ENCODE results near the gene LIMD2.

The LIMD2 gene

DNA sequence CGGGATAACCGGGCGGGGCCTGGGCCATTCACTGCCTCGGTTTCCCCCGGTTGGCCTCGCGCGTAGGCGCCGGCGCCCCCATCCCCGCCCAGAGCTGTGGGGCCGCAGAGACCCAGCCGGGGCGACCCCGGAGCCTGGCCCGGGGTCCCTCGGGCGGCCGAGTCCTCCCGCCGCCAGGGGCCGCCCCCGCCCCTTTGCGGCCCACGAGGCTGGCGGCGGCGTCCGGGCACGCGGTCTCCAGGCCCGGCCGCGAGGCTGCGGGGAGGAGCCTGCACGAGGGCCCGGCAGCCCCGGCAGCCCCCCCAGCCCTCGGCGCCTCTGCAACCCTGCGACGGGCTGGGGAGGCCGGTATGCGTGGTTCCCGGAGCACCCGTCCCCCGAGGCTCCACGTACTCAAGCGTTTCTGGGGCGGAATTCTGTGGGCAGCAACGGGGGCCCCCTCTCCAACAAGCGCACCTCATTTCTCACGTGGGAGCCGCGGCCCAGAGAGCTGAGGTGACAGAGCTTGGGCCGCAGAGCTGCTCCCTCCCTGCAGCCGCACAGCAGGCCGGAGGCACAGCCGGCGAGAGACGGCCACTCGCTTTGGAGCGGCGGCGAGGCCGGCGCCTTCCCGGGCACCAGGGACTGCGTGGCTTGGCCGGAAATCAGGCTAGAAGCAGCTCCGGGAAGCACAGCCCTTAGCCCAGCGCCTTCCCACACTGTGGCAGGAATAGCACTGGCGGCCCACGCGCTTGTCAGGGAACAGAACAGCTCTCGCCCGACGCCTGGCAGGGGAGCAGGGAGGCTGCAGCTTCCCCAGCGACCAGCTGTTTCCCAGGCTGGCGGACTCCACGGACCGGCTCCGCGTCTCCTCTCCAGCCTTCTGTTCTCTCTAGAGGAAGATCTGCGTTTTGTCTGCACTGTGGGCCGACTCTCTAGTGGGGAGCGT, 867 bp upstream of the LIMD2 start:
- peak; percentile 79 for DNase-seq

DNA sequence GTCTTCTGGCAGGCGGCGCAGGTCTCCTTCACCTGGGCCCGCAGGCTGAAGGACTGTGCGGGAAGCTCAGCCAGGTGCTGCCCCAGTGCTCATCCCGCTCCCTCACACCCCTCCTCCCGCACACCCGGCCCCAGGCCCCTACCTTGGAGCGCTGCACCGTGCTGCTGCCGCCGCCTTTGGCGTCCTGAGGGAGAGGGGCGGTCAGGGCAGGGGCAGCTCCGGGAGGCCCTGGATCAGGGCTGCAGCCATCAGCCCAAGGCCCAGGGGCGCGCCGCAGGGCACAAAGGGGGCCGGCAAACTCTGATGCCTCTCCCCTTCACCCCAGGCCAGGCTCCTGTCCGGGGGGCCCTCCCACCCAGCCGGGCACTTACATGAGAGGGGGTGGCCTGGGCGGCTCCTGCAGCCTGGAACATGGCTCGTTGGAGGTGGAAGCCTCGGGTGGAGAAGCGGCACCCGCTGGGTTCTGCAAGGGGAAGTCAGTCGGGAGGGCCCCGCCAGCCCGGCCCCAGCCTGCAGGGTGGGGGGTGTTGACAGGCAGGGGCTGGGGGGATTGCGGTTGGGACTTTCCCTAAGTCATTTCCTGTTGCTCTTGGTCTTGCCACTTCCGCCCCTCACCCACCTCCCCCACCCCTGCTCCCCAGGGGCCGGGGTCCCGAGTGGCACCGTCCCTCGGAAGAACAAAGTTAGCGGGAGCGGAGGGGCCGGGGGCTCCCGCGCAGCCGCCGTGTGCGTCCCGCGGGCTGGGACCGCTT, 863 bp downstream of the LIMD2 start:
- peak; percentile 71 for DNase-seq

GRCh38 chr17:63698381-63698885, 1.5 kb downstream of the LIMD2 start:
- no peak for DNase-seq

DNA sequence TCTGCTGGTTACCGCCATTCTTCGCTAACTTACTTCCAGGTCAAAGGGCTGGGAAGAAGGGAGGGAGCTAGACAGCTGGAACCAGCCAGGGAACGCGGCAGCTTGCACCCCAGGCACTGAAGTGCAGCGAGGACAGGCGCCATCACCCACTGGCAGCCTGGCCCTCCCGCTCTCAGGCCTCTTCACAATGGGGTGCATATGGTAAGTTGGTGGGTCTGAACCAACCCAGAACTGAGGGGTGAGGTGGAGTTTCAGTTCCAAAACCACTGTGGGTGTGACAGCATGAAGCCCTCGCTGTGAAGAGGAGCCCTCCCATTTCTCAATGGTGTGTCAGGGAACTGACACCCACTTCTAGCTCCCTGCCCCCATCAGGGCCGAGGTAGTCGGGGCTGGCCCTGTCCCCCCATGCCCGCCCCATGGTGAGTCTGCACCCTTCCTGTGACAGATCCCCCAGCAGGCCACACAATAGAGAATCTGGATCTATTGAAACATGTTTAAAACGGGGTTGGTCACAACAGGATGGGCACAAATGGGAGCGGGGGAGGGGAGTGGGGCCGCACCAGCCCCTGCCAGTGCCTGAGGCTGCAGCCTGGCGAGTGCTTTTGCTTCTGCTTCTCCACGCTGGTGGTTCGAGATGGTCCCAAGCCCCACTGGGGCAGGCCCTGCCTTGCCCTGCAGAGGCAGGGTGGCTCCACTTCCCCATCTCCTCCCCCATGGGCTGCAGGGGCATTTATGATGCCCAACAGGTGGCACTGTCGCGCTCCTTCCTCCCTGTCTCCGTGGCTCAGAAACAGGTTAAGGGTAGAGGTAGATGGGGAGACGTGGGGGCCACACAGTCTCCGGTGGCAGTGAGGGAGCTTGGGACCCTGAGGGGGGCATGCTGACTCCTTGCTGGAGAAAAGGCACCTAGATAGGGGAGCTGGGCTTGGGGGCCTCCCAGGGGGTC, 2.3 kb downstream of the LIMD2 start:
- no peak for DNase-seq

- no peak for DNase-seq
Measured at GRCh38 chr17:63696381-63696961, 3.5 kb downstream of the LIMD2 start.

DNA sequence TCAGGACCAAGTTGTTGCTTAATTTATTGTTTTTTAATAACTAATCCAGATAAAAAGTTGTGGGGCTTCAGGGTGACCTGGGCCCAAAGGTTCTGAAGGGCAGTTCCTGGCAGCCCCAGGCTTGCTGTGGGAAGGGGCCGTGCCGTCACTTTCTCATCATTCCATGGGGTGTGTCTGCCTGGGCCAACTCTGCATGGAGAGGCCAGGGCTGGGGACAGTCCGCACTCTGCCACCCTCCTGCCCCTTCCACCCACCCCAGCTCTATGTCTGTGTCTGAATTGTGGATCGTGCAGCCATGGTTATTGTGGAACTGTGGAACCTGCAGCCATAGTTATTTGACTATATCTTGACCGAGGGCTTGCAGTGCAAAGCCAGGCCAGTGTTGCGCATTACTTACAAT, 4.0 kb downstream of the LIMD2 start:
- no peak for DNase-seq

DNA sequence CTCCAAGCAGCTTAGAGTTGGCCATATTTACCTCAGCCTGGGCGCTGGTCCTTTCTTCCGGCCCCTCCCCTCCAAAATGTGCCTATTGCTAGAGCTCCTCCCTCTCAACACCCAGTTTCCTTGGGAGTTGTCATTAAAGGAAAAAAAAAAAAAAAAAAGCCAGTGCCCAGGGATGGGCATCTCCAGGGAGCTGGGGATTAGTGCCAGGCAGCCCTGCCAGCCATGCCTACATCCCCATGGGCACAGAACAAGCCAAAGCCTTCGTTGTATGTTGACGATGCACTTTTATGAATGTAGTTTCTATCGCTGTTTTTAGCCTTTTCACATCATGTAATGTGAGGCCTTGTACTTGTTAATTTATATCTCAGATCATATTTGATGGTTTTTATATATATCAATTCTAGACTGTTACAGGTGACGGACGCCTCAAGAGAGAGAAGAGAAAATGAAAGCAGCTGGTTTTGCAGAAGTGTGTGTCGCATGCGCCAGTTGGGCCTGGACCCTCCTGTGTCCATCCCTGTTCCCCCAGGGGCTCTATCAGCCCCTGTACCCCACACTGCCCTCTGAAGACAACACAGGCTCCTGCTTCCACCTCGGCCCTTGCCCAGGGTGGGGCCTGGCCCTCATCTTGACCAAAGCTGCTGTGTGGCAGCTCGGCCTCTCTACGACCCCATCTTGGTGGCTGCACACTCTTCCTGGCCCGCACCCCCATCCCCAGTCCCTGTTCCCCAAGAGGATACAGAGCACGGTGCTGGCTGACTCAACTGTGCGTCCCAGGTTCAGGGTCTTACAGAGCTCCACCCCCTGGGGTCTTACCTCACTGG, 4.8 kb downstream of the LIMD2 start:
- no peak for DNase-seq

DNA sequence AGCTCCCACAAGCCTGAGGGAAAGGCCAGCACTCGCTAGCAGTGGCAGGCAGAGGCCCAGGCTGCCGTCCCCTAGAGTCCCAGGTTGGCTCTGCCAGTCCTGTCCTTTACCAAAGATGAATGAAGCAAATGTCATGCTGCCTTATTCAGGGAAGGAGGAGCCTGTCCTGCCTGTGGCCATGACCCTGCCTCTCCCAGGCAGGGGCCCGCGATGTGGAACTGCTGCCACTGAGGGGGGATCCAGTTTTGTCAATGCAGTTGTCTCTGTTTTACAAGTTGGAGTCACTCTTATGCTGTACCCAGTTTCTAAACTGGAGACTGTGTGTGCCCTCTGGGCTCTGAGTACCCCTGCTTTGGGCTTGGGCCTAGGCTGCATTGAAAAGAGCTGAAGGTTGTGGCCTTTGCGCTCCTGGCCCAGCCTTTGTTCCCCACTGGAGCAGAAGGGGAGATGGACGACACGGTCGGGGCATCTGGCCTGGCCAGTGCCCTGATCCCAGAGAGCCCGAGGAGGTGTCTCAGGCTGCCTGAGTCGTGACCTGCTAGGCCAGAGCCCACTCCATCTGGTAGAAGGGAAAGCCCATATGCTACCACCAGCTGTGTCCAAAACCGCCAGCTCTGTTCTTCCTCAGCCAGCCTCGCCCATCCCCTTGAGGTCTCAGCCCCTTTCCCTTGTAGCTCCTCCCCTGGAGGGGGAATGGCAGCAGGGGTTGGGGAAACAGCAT, 5.5 kb downstream of the LIMD2 start:
- no peak for DNase-seq

DNA sequence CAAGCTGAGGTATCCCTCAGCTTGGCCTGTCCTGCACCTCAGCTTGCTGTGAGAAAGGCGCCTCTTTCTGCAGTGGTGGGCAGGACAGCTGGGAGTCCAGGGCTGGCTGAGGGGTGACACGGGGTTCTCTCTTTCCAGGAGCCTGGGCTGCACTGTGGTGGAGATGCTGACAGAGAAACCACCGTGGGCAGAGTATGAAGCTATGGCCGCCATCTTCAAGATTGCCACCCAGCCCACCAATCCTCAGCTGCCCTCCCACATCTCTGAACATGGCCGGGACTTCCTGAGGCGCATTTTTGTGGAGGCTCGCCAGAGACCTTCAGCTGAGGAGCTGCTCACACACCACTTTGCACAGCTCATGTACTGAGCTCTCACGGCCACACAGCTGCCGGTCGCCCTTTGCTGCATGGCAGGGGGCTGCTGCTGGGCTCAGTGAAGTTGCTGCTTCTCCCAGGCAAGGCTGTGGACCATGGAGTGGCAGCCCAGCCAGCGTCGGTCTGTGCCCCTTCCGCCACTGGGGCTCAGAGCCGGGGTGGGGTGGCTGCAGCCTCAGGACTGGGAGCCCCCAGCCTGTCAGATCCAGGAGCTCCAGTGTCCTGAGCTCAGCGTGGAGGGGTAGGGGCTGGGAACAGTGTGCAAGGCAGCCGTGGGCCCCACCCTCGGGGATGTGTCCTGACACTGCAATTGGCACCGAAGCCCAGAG, 6.4 kb downstream of the LIMD2 start:
- DNase-seq, result no peak

DNA sequence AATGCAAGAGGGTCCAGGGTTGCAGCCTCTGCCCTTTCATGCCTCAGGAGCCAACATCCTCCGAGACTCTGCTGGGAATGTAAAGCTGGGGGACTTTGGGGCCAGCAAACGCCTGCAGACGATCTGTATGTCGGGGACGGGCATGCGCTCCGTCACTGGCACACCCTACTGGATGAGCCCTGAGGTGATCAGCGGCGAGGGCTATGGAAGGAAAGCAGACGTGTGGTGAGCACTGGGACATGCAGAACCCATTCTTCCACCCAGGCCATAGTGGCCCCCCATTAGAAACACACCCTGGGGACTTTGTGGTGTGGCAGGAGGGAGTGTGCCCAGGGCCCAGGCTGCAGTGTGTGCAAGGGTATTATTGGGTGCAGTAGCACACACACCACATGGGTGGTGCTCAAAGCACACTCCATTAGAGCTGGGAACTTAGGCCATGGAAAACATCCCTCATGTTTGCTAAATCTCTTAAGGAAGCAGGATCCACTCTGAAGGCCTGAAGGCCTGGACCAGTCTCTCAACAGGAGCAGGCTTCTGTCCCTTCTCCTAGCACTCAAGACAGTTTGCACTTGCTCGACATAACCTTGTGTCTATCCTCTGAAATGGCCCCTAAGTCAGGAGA, 7.6 kb downstream of the LIMD2 start:
- no peak for DNase-seq

DNA sequence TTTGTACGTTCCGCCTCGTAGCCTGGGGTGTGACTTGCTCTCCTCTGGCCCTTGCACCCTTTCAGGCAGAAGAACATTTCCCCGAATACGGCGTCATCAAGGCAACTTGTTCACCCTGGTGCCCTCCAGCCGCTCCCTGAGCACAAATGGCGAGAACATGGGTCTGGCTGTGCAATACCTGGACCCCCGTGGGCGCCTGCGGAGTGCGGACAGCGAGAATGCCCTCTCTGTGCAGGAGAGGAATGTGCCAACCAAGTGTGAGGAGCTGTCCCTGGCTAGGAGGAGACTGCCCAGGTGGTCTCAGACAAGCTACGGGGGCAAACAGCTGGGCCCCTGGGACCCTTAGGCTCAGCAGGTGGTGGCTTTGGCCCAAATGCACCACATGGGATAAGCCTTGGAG, 10.4 kb downstream of the LIMD2 start:
- no peak for DNase-seq

GRCh38 chr17:63688396-63689020, 11.4 kb downstream of the LIMD2 start:
- no peak for DNase-seq

- no peak for DNase-seq
Measured at GRCh38 chr17:63686138-63686685, 13.7 kb downstream of the LIMD2 start.

DNA sequence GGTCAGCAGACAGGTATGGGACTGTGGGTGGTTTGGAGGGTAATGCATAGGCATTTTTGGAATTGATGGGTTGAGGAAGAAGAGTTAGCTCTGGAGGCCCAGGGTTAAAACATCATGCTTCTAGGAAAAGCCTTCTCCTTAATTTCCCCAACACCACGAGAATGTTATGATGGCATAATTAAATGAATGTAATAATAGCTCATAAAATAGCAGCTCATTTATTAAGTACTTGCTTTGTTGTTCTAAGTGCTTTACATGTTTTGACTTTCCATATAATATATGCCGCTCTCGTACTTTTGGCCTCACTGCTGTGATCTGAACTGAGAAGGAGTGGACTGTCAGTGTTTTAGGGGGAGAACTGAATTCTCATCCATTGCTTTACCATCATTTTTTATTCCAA, 14.3 kb downstream of the LIMD2 start:
- DNase-seq, result no peak

DNA sequence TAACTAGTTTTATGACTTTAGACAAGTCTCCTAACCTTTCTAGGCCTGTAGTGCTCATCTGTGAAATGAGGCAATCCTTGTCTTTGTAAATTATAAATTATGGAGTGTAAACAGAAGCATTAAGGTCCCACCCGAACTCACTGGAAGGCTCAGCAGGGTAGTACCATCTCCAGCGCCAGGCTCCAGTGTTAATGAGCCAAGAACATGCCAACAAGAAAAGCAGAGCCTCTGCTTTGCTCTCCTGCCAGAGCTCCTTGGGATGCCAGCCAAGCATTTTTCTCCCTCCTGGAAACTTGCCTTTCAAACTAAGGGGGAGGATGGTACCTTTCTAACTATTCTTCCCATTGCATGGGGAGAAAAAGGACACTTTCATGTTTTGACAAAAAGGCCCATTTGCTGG, 14.9 kb downstream of the LIMD2 start:
- DNase-seq, result no peak

DNA sequence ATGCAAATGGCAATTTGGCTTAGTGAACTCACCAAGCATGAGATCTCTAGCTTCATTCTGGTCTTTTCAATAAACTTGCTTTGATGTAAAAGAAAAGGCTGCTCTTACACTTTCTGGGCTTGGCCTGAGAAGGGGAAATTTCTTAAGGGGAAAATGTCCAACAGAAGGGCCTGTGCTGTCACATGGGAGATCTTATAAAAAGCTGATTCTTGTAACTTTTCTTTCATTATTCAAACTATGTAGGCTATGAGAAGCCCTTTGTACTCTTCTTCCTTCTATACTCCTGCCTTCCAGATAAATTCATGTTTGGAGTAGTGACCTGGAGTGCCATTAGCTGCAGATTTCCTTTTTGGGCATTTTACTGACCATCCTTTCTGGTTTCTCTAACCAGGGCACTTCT, 16.9 kb downstream of the LIMD2 start:
- DNase-seq, result no peak

DNA sequence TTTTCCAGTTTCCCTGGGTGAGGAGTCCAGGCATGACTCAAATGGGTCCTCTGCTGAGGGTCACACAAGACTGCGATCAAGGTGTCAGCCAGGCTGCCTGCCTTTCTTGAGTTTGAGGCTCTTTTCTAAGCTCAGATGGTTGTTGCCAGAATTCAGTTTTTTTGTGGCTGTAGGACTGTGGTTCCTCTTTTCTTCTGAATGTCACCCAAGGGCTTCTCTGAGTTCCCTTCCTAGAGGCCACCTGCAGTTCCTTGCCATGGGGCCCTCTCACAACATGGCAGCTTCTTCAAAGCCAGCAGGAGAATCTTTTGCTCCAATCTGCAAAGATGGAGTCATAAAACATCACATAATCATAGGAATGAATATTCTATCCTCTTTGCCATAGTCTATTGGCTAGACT, 17.5 kb downstream of the LIMD2 start:
- no peak for DNase-seq

- DNase-seq, result no peak
Measured at GRCh38 chr17:63681530-63681929, 18.4 kb downstream of the LIMD2 start.

- DNase-seq, result no peak
Measured at GRCh38 chr17:63680700-63681099, 19.2 kb downstream of the LIMD2 start.
